Measurements from ENCODE around the gene COL5A1.

Gene COL5A1

GRCh38 chr9:134757216-134757975 lies 115.8 kb downstream of the COL5A1 start:
- H3K4me3 ChIP-seq (replicated peaks; ENCODE audit: insufficient read depth, low read length), result no peak overlapping the region
- no peaks in the 10 kb centered on the region for H3K27me3 ChIP-seq (ENCODE audit: insufficient read depth, poor library complexity, severe bottlenecking)
- H3K27ac ChIP-seq (replicated peaks), result no peak overlapping the region
- TF ChIP-seq CTCF (IDR thresholded peaks at IDR 0.05; ENCODE audit: insufficient read depth, low read length), result no peak
- TF ChIP-seq SPI1 (IDR thresholded peaks at IDR 0.05; ENCODE audit: borderline replicate concordance, low read depth), result no peak
- no peak for TF ChIP-seq REST (IDR thresholded peaks at IDR 0.05; ENCODE audit: insufficient replicate concordance, low read depth)
- DNase-seq (ENCODE audit: low read depth in 1 of 2, low spot score in 1 of 2), result no peak

GRCh38 chr9:134758949-134759607 lies 117.5 kb downstream of the COL5A1 start:
- TF ChIP-seq SPI1 (IDR thresholded peaks at IDR 0.05; ENCODE audit: borderline replicate concordance, low read depth), result no peak
- TF ChIP-seq REST (IDR thresholded peaks at IDR 0.05; ENCODE audit: insufficient replicate concordance, low read depth), result no peak
- DNase-seq (ENCODE audit: low read depth in 1 of 2, low spot score in 1 of 2), result no peak
- Histone ChIP-seq H3K27me3 (ENCODE audit: insufficient read depth, poor library complexity, severe bottlenecking) (no peaks in the 10 kb centered on the region), H3K27ac (replicated peaks) (no peak overlapping the region), H3K4me3 (replicated peaks; ENCODE audit: insufficient read depth, low read length) (no peak overlapping the region)

- no peak overlapping the region for H3K27ac ChIP-seq (replicated peaks)
- TF ChIP-seq REST (IDR thresholded peaks at IDR 0.05; ENCODE audit: insufficient replicate concordance, low read depth) (no peak), SPI1 (IDR thresholded peaks at IDR 0.05; ENCODE audit: borderline replicate concordance, low read depth) (no peak), GABPA (IDR thresholded peaks at IDR 0.05; ENCODE audit: low read depth) (no peak), POLR2AphosphoS5 (IDR thresholded peaks at IDR 0.05; ENCODE audit: low read depth) (no peak), CTCF (IDR thresholded peaks at IDR 0.05; ENCODE audit: insufficient read depth, low read length) (no peak)
- H3K27me3 ChIP-seq (ENCODE audit: insufficient read depth, poor library complexity, severe bottlenecking), result no peaks in the 10 kb centered on the region
- no peak overlapping the region for H3K4me3 ChIP-seq (replicated peaks; ENCODE audit: insufficient read depth, low read length)
- DNase-seq (ENCODE audit: low read depth in 1 of 2, low spot score in 1 of 2), result no peak
Observed at GRCh38 chr9:134759913-134760312, 118.3 kb downstream of the COL5A1 start.

Data from HL-60 (cell line).